Keratinocyte (primary cell): ENCODE results near the gene PACSIN2. TPM values are rescaled to one million over a fixed set of nuclear protein-coding genes. Genes with fewer than 3 reads are reported as not detected.
"Not testable (repeated sequence)": the region's sequence is repeated elsewhere in the genome, so short reads cannot be mapped to it uniquely, and the experiment has no call there.

Experiments
- DNase-seq: peaks from one replicate; pipeline ENCODE4 v3.0.0-alpha.2; 2011; ENCODE audit warnings: low read depth, missing footprints, low spot score
- FAIRE-seq: peaks from 2 replicates; lab custom pipeline; 2011; peaks lifted over from hg19 to GRCh38; lab: Jason Lieb, UNC
- H2AFZ ChIP-seq: 2 replicates; pipeline ENCODE4 v1.6.0; 2012; ENCODE audit warnings: low read length, control low read depth, inconsistent platforms; ENCODE audit not compliant: control insufficient read depth
- H3K27ac ChIP-seq: 2 replicates; pipeline ENCODE4 v1.5.1; 2011; ENCODE audit warnings: low read length; ENCODE audit not compliant: control insufficient read depth, insufficient read depth
- H3K27me3 ChIP-seq: 3 replicates; pipeline ENCODE4 v1.6.0; 2011; ENCODE audit warnings: low read length; ENCODE audit not compliant: control insufficient read depth, insufficient read depth; ENCODE audit errors: extremely low read depth
- H3K36me3 ChIP-seq, 2 experiments: 2 replicates in 1 of 2; 3 replicates in 1 of 2; pipeline ENCODE4 v1.5.1; 2011; ENCODE audit warnings: low read length in 2 of 2, mild to moderate bottlenecking in 1 of 2; ENCODE audit not compliant: control insufficient read depth in 2 of 2, insufficient read depth in 2 of 2; ENCODE audit errors: extremely low read depth in 1 of 2
- H3K4me1 ChIP-seq: 3 replicates; pipeline ENCODE4 v1.5.1; 2011; ENCODE audit warnings: low read length; ENCODE audit not compliant: control insufficient read depth, insufficient read depth; ENCODE audit errors: extremely low read depth
- H3K4me2 ChIP-seq: 3 replicates; pipeline ENCODE4 v1.6.0; 2011; ENCODE audit warnings: low read depth, low read length; ENCODE audit not compliant: control insufficient read depth, insufficient read depth; ENCODE audit errors: extremely low read depth
- H3K4me3 ChIP-seq, 3 experiments: fragments of 200-600 bp in 1 of 3; sonication (generic) in 1 of 3; 2 replicates in 2 of 3; 3 replicates in 1 of 3; pipeline ENCODE4 v1.5.1; 2011 to 2016; ENCODE audit warnings: low read length in 3 of 3, mild to moderate bottlenecking in 3 of 3, control low read depth in 2 of 3, inconsistent platforms in 1 of 3, low read depth in 1 of 3, mixed read lengths in 1 of 3, mixed run types in 1 of 3, moderate library complexity in 1 of 3; ENCODE audit not compliant: control insufficient read depth in 2 of 3, insufficient read depth in 2 of 3; ENCODE audit errors: extremely low read depth in 1 of 3
- H3K79me2 ChIP-seq: 2 replicates; pipeline ENCODE4 v1.6.0; 2012; ENCODE audit warnings: low read length; ENCODE audit not compliant: control insufficient read depth, insufficient read depth
- H3K9ac ChIP-seq: 3 replicates; pipeline ENCODE4 v1.6.0; 2011; ENCODE audit warnings: low read length; ENCODE audit not compliant: control insufficient read depth, insufficient read depth; ENCODE audit errors: extremely low read depth
- H3K9me1 ChIP-seq: 3 replicates; pipeline ENCODE4 v1.6.0; 2011; ENCODE audit warnings: low read length; ENCODE audit not compliant: control insufficient read depth, insufficient read depth; ENCODE audit errors: extremely low read depth
- H3K9me3 ChIP-seq: 2 replicates; pipeline ENCODE4 v1.5.1; 2012; ENCODE audit warnings: low read depth, low read length; ENCODE audit not compliant: control insufficient read depth
- H4K20me1 ChIP-seq: 3 replicates; pipeline ENCODE4 v1.6.0; 2011; ENCODE audit warnings: low read length; ENCODE audit not compliant: control insufficient read depth, insufficient read depth; ENCODE audit errors: extremely low read depth
- CTCF ChIP-seq, 3 experiments: IDR thresholded peaks in 1 of 3; conservative IDR thresholded peaks in 1 of 3; optimal IDR thresholded peaks in 1 of 3; 2 replicates in 2 of 3; 3 replicates in 1 of 3; pipeline versions ENCODE3 to v1.5.1; 2011; ENCODE audit warnings: low read length in 3 of 3, mild to moderate bottlenecking in 3 of 3, moderate library complexity in 2 of 3, control low read depth in 1 of 3, inconsistent platforms in 1 of 3; ENCODE audit not compliant: insufficient read depth in 2 of 3; ENCODE audit errors: extremely low read depth in 1 of 3
- EZH2 ChIP-seq: IDR thresholded peaks from one replicate; pipeline ENCODE4 v1.6.1; 2012; ENCODE audit warnings: inconsistent platforms, mild to moderate bottlenecking, low read length, moderate library complexity
- dilution Hi-C: fragments of 300-500 bp; cut with MboI; formaldehyde crosslinking; loops from one replicate; pipeline ENCODE4 v1.7.0; 2020; ENCODE audit warnings: low sequenced_read_pairs; ENCODE audit not compliant: extremely low pct_ligation_motif_present
- polyA plus RNA-seq, 5 experiments: library from polyadenylated mRNA; depleted of rRNA in 3 of 5; stranded (reverse) in 3 of 5; stranded (forward) in 1 of 5; unstranded in 1 of 5; fragments of >200 nt; gene quantifications; 1 replicate in 1 of 5; 2 replicates in 3 of 5; 3 replicates in 1 of 5; pipeline versions ENCODE4 v1.2.1 to v1.2.3, GENCODE V29; 2011 to 2012; ENCODE audit warnings: missing spikeins in 2 of 5, low read depth in 1 of 5, low replicate concordance in 1 of 5

Gene PACSIN2
- polyA plus RNA-seq, 1 donor (not counting 4 experiments of a cell fraction or from before 2014, with no cell fraction given): 55.5 TPM

GRCh38 chr22:42938449-42938848 is 76.5 kb downstream of the PACSIN2 start:
- dilution Hi-C loops: no loop called here
- H3K9ac ChIP-seq: no peak overlapping the region
- H3K27ac ChIP-seq: peak overlapping the region; percentile 61
- no peaks in the 10 kb centered on the region for H4K20me1 ChIP-seq
- H3K4me2 ChIP-seq: peak overlapping the region; percentile 34
- H3K4me1 ChIP-seq: peaks cover 57% of the 10 kb centered on the region
- H3K9me1 ChIP-seq: peaks cover 10% of the 10 kb centered on the region
- FAIRE-seq (no peak), DNase-seq (no peak)
- no peak overlapping the region for H3K4me3 ChIP-seq
- no peaks in the 10 kb centered on the region for H3K27me3 ChIP-seq
- peaks cover 0 to 3% of the 10 kb centered on the region in 2 experiments for H3K36me3 ChIP-seq
- H2AFZ ChIP-seq: no peak overlapping the region
- peaks cover 53% of the 10 kb centered on the region for H3K79me2 ChIP-seq
- TF ChIP-seq EZH2 (no peak), CTCF (optimal IDR thresholded peaks at IDR 0.05 in 1 of 3, IDR thresholded peaks at IDR 0.05 in 1 of 3, conservative IDR thresholded peaks at IDR 0.05 in 1 of 3; ENCODE audit: extremely low read depth in 1 of 3, insufficient read depth in 2 of 3, low read length in 3 of 3) (no peak)
- H3K9me3 ChIP-seq: no peaks in the 10 kb centered on the region

GRCh38 chr22:42937164-42937843 is 77.6 kb downstream of the PACSIN2 start:
- peak overlapping the region; percentile 39 for H3K9ac ChIP-seq
- H4K20me1 ChIP-seq: no peaks in the 10 kb centered on the region
- H3K9me3 ChIP-seq: no peaks in the 10 kb centered on the region
- FAIRE-seq (peak; percentile 95), DNase-seq (no peak)
- peak overlapping the region; percentile 58 for H3K27ac ChIP-seq
- no peak overlapping the region for H2AFZ ChIP-seq
- H3K4me2 ChIP-seq: peak overlapping the region; percentile 64
- peaks cover 0 to 3% of the 10 kb centered on the region in 2 experiments for H3K36me3 ChIP-seq
- H3K27me3 ChIP-seq: no peaks in the 10 kb centered on the region
- dilution Hi-C loops: no loop called here
- peaks cover 65% of the 10 kb centered on the region for H3K4me1 ChIP-seq
- peaks cover 10% of the 10 kb centered on the region for H3K9me1 ChIP-seq
- TF ChIP-seq EZH2: no peak
- no peak for TF ChIP-seq CTCF (optimal IDR thresholded peaks at IDR 0.05 in 1 of 3, IDR thresholded peaks at IDR 0.05 in 1 of 3, conservative IDR thresholded peaks at IDR 0.05 in 1 of 3; ENCODE audit: extremely low read depth in 1 of 3, insufficient read depth in 2 of 3, low read length in 3 of 3)
- peaks cover 55% of the 10 kb centered on the region for H3K79me2 ChIP-seq
- H3K4me3 ChIP-seq: peak overlapping the region in 1 of 3 experiments; percentile 2

GRCh38 chr22:42936680-42937079 is 78.3 kb downstream of the PACSIN2 start:
- Histone ChIP-seq H3K9me1 (peaks cover 10% of the 10 kb centered on the region), H3K4me1 (peaks cover 65% of the 10 kb centered on the region), H3K27ac (peak overlapping the region; percentile 58), H3K4me2 (peak overlapping the region; percentile 64), H3K79me2 (peaks cover 62% of the 10 kb centered on the region)
- H3K36me3 ChIP-seq, H3K27me3 ChIP-seq, H4K20me1 ChIP-seq, H3K9ac ChIP-seq, DNase-seq, dilution Hi-C loops, H3K4me3 ChIP-seq, FAIRE-seq, H3K9me3 ChIP-seq, H2AFZ ChIP-seq: not testable (repeated sequence)
